ENCODE data around the gene MST1.
"Not testable (repeated sequence)": the region's sequence is repeated elsewhere in the genome, so short reads cannot be mapped to it uniquely, and the experiment has no call there.

GRCh38 chr3:49686769-49687423 lies 2.4 kb downstream of the MST1 start:
- not testable (repeated sequence) for TF ChIP-seq CTCF (IDR thresholded peaks at IDR 0.05 in 4 of 5, conservative IDR thresholded peaks at IDR 0.05 in 1 of 5); POLR2A (IDR thresholded peaks at IDR 0.05)

Data from gastrocnemius medialis (tissue), 4 donors.